HG02610 (cell line): ENCODE measurements around the gene NET1.

Source experiments
- ATAC-seq: cut with Tn5 transposase; IDR thresholded peaks from one replicate; pipeline ENCODE4 v1.9.1; 2021; ENCODE audit warnings: mild to moderate bottlenecking, moderate library complexity; ENCODE audit not compliant: unreplicated experiment

Gene NET1

GRCh38 chr10:5441106-5441505, 28.7 kb downstream of the NET1 start:
- ATAC-seq: no peak

DNA sequence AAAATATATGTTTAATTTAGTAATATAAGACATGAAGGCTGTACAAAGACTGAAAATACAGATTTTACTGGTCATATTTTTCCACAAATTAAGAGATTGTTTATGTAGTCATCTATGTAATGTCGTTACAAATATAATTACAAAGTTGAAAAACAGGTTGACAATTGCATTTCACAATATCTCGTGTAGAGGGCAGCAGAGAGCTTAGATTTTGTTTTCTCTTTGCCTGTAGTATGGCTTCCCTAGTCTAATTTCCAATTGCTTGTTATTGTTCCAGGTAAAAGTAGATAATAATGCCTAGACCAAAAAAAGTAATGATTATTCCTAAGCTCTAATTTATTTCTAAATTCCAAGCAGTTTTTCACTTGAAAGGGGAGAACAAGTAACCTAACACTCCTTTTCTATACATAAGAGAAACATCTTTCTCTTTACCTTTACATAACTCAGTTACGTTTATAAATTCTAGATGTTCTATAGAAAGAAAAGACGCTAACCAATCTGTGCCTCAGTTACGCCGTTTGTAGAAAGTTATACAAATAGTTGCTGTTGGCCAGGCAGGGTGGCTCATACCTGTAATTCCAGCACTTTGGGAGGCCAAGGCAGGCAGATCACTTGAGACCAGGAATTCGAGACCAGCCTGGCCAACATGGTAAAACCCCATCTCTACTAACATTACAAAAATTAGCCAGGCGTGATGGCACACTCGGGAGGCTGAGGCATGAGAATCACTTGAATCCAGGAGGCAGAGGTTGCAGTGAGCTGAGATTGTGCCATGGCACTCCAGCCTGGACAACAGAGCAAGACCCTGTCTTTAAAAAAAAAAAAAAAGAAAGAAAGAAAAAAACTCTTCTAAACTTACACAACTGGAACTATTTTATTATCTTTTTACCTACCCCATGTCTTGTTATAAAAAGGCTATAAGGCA, 30.0 kb downstream of the NET1 start:
- ATAC-seq: no peak

DNA sequence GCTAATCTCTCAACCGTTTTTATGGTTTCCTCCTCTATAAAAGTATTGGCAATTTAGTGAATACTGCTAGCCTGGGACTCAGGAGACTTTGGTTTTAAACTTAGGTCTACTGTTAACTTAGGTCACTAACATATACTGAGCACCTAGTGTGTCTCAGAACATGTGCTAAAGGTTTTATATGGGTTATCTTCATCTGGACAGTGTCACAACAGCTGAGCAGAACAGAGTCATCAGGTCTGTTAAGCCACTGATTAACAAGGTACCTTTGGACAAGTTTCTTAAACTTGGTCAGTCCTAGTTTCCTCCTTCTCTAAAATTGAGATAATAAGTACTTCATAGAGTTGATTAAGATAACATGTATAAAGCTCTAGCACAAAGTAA, 30.6 kb downstream of the NET1 start:
- peak; percentile 23 for ATAC-seq

DNA sequence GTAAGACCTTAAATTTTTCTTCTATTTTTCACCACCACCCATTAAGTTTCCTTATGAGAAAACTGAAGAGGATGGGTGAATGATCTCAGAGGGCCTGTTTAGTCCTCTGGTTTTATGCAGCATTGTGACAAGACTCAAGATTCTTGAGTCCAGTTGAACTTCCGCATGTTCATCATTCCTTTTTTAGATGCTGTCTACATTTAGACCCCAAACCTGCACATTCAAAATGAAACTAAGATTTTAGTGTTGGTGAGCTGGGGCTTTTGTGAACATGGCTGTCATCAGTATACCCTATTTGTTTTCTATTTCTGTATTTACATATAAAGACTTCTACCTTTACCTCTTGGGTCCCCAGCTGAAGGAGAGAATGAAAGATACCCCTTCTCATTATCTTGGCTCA, 31.1 kb downstream of the NET1 start:
- peak; percentile 85 for ATAC-seq

GRCh38 chr10:5445006-5445405, 32.6 kb downstream of the NET1 start:
- ATAC-seq: no peak

DNA sequence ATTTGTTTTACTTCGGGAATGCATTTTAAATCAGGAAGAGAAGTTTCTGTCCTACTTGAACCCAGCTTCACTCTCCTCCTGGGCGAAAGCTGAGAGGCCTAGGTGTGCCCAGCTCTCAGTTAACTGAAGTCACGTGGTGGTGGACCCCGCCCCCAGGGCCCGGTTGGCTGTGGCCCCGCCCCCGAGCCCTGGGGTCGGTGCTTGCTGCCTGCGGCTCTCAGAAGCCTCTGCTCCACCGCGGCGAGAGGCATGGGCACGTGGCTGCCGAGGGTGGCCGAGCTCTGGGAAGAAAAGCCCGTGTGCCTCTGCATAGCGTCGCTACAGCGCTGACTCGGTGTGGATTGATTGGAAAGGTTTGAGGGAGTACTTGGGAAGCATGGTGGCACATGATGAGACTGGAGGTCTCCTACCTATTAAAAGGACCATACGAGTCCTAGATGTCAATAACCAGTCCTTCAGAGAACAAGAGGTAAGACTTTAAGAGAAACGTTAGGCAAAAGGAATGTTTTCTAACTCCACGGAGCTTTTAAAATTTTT, 34.1 kb downstream of the NET1 start:
- peak; percentile 40 for ATAC-seq

DNA sequence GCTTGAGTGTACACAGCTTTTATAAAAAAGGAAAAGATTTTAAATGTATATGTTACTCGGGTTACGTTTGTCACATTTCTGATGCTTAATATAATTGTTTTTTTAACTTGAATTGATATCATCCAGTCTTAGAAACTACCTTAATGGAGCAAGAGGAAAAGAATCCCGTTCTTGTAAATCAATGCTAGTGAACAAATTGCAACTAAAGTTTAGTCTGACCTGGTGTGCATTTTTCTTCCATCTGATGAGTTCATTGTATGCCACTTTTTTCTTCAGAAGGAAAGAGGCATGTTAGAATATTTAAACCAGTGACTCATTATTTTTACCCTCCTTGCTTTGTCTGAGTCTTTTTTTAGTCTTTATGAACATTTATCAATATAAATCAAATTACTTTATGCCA, 34.7 kb downstream of the NET1 start:
- no peak for ATAC-seq

- ATAC-seq: peak; percentile 64
Observed at GRCh38 chr10:5447611-5448071, 35.3 kb downstream of the NET1 start.

DNA sequence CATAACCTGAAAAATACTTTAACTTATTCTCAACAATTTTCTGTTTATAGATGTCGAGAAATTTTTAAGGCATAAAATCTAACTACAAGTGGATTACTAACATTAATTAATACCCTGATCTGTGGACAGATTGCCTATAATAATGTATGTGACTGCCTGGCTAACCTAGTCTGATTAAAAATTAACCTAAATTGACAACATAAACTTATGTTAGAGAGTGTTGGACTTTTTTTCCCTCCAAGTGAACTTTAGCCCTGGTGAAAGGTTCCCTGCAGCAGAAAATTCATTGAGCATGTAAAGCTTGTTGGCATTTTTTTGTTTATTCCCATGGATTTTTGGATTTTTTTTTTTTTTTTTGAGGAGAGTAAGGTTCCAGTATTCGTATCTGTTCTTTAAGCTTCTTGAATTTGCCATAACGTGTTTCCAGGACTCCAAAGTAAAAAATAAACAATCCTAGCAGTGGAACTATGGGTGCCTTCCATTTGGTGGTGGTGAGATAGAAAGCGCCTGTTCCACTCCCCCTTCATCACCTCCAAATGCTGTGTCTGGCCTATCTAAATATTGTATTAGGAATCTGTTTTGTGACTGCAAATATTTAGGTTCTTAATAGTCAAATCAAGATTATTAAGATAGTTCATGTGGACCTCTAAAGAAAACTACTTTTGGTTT, 36.1 kb downstream of the NET1 start:
- no peak for ATAC-seq

DNA sequence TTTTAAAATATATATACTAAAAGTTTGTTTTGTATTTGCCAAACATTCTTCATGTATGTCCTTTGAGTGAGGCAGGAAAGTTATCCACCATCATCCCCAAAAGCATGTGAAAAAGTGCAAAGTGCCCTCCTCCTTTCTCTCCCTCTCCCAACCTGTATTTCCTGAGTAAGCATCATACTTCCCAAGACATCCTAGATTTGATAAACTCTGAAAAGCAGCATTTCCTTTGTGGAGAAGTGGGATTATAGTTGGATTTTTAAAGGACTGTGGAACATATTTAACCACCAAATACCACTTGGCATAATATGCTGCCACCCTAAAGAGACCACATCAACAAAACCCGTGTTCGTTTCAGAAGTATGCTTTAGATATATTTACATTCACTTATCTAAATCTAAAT, 36.9 kb downstream of the NET1 start:
- ATAC-seq: no peak

DNA sequence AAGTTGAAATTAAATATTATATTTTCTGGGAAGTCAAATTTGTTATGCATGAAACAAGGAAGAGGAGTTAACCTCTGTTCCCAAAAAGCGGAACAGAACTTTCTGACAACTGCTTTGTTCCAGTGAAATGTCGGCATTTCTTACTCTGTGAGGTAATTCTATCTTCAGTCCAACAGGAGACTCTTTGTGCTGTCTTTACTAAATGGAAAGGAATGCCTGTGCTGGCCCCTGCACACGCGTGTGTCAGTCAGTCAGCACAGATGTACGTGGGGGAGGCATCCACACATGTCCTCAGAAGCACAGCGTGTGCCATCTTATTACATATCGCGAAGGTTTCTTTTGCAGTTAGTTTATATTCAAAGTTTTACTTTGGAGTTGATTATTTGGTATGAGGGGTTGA, 37.5 kb downstream of the NET1 start:
- ATAC-seq: no peak

DNA sequence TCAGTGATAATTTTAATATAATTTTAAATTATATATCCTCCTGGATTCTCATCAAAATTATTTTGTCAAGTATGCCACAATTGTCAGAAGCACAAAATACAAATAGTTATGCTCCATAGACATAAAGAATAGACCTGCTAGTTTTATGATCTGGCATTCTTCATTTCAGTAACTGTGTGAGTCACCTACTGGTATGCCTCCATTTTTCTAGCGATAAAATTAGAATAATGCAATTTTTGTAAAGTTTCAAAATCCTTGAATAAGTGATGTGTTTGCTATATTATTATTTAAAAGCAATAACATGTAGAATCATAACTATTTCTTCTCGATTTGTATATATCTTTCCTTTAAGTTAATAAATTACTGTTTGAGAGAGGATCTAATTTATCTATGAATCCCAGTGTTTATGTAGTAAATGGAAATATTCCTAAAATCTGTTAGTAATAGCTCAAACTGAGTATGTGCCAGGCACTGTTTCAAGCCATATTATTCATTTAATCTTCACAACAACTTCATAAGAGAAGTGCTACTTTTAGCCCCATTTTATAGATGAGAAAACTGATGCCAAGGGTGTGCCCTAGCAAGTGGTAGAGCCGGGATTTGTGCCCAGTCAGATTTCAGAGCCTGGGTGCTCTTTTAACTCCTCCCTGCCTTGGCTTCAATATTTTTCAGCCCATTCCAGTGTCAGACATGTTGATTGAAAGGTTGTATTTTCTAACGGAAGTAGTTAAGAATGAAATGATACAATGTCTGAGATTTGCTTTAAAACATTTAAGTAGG, 38.4 kb downstream of the NET1 start:
- ATAC-seq: no peak

GRCh38 chr10:5453749-5454489, 41.6 kb downstream of the NET1 start:
- ATAC-seq: no peak

DNA sequence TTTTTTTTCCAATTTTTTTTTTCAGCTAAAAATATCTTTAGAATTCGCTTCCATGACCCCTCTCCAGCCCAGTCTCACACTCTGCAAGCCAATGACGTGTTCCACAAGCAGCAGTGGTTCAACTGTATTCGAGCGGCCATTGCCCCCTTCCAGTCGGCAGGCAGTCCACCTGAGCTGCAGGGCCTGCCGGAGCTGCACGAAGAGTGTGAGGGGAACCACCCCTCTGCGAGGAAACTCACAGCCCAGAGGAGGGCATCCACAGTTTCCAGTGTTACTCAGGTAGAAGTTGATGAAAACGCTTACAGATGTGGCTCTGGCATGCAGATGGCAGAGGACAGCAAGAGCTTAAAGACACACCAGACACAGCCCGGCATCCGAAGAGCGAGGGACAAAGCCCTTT, 44.2 kb downstream of the NET1 start:
- no peak for ATAC-seq

DNA sequence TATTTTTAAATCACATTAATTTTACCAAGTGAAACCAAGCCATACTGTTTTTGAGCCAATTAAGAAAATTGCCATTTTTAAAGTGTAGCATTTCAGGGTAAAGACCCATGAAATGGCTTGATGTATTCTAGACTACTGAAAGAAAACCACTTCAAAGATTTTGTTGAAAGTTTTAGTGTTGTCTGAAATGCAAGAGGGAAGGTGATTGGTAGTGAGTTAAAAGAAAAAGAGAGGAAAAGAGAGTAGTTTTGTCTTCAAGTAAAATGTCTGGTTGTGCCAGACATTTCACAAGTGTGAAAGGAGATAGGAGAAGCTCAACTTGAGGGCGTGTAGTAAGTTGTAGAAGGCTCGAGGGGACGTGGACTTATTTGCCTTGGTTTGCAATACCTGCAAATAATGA, 45.4 kb downstream of the NET1 start:
- no peak for ATAC-seq

DNA sequence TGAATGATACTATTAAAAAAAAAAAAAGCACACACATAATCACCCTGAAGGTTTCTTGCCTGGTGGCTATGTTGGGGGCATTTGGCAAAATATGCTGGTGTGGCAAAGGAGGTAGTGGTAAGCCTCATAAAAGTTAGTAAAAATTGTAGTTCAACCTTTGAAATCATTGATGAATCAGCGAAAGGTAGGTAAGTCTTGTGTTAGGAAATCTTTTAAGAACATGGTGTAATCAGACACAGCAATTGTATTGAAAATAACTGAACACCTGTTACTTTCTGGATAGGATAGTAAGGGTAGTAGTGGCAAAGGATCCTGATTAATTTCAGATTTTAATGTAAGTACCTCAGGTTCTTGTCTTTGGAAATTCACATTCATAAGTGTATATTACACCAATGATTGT, 46.1 kb downstream of the NET1 start:
- no peak for ATAC-seq

- no peak for ATAC-seq
Observed at GRCh38 chr10:5458949-5459747, 46.8 kb downstream of the NET1 start.

- ATAC-seq: no peak
Observed at GRCh38 chr10:5460468-5461202, 48.3 kb downstream of the NET1 start.

- ATAC-seq: no peak
Observed at GRCh38 chr10:5461203-5461588, 48.8 kb downstream of the NET1 start.
